GM18861 (cell line): Measurements from ENCODE around the gene IGLL1.
"Not testable (repeated sequence)": the region's sequence is repeated elsewhere in the genome, so short reads cannot be mapped to it uniquely, and the experiment has no call there.

ENCODE experiments used
- ATAC-seq: cut with Tn5 transposase; IDR thresholded peaks from one replicate; pipeline ENCODE4 v1.9.1; 2021; ENCODE audit not compliant: unreplicated experiment

Gene IGLL1

DNA sequence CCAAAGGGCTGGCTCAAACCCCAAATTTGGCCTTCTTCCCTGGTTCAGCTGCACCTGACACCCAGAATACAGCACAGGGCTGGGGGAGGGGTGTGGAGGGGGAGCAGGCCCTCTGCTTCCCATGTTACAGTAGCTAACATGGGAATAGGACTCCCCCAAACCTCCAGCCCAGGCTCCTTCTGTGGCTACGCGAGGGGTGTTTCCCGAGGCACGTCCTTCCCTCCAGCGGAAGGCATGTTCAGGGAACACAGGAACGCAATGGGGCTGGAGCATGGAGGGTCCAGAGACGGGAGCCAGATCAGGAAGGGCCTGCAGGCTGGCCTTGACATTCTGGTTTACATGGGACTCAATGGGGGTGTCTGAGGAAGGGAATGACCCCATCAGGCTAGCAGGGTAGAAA lies 11.8 kb upstream of the IGLL1 start:
- ATAC-seq, result no peak

DNA sequence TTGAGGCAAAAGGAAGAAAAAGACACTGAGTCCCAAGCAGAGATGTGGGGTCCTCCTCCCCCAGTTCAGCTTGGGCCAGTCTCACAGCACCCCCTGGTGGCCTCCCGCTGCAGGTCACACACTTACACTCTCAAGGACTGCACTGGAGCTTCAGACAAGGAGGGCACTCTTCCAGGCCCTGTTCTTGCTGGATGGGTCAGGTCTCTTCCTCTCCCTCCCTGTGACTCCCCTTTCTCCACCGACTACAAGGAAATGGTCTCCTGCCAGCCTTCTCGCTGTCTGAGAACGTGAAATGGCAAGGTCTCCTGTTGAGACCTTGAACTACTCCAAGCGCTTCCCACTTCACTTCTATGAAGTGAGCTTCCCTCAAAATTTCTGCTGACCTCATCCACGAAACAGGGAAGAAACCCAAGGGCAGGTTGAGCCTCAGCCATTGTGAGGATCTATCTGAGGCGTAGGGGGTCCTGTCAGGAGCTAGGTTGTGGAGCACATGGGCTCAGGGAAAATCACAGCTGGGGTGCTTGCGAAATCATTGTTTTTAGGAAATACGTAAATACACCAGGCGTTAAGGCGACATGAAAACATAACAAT lies 11.2 kb upstream of the IGLL1 start:
- no peak for ATAC-seq

DNA sequence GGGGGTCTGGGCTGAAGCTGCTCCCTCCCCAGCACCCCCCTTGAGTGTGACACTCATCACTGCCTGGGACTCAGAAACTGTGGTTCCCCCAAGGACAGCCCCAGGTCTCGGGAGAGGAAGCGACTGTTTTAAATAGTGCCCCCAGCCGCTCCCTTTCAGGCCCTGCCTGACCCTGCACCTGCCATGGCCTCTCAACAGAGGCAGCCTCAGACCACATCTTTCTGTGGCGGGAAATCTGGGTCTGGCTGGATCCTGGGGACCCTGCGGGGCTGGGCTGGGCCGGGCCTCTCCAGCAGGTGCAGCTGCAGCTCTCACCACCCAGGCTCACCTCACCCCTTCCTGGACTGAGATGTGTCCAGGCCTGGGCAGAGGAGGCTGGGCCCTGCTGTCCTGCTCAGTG lies 3.7 kb upstream of the IGLL1 start:
- no peak for ATAC-seq

DNA sequence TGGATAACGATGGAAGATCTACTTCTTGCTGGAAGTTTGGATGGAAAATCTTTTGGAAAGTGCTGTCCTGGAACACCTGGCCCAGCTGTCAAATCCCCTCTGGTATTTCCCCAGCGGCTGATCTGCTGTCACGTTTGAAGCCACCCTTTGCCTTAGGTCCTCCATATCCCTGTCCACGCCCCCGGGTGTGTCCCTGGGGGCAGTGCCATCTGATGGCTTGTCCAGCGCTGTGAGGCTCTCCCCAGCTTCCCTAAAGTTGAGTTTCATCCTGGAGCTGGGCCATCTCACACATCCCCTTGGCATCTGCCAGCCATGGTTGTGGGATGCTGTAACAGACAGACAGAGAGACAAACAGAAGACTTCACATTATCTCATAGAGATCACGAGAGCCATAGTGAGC lies 3.1 kb upstream of the IGLL1 start:
- no peak for ATAC-seq

DNA sequence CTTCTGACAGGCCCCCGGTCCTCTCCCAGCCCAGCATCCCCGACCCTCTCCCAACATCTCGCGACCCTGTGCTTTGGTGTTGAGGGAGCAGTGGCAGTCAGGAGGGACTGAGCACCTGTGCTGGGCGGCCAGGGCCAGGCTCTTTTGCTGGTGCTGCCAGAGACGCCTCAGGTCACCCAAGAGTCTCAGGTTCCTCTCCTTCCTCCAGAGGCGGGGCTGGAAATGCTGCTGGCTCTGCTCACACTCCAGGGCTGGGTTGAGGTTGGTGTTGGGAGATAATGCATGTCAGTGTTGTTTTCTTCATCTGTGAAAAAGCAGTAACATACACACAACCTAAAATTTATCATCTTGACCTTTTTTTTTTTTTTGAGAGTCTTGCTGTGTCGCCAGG lies 1.2 kb upstream of the IGLL1 start:
- no peak for ATAC-seq

DNA sequence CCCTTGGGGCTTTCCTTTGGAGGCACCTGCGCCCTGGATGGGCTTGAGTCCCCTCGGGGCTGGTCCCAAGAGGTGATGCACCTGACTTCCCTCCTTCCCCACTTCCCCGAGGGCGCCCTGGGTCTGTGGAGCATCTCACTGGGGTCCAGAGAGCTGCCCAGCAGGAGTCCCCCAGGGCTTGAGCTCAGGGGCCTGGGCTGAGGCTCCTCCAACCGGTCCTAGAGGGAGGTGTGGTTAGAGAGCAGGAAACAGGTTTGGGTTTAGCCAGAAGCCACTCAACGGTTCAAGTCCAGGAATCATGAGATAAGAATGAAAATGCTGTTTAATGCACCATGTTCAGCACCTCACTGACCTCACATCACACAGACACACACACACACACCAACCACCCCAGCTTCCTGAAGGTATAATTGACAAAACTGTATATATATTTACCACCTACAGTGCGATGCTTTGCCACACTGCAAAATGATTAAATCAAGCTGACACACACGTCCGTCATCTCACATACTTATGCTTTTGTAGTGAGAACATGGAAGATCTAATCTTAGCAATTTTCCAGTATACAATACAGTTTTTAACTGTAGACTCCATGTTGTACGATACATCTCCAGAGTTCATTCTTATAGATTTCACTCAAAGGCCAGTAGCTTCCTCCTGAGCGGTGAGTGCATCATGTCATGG lies 628 bp upstream of the IGLL1 start:
- no peak for ATAC-seq

DNA sequence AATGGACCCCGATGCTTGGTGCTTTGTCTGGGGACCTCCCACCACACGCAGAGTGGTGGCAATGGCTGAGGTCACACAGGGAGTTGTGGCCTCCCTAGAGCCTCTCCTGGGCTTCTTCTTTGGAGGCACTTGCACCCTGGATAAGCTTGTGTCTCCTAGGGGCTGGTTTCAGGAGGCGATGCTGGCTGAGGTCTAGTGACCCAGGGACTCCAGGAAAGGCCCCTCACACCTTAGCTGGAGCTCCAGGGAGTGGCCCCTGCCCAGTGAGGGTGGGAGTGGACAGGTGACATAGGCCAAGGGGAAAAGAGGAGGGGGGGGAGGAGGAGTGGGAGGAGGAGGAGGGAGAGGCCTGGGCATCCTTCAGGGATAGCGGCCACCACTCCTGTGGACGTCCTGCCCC lies 810 bp downstream of the IGLL1 start:
- no peak for ATAC-seq

DNA sequence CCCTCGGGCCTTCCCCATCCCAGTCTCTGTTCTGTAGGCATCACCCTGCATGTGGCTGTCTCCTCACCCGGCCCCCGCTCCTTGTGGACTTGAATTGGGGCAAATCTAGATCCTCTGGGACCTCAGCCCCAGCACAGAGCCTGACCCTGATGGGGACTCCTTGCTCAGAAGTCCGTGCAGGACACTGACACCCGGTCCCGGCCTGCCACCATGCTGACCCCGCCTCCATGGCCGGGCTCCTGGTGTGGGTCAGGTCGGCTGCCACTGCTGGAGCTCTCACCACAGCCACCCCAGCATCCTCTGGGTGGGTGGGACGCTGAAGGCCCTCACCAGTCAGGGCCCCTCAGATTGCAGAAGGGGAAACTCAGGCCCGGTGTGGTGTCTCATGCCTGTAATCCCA lies 1.8 kb downstream of the IGLL1 start:
- ATAC-seq, result no peak

DNA sequence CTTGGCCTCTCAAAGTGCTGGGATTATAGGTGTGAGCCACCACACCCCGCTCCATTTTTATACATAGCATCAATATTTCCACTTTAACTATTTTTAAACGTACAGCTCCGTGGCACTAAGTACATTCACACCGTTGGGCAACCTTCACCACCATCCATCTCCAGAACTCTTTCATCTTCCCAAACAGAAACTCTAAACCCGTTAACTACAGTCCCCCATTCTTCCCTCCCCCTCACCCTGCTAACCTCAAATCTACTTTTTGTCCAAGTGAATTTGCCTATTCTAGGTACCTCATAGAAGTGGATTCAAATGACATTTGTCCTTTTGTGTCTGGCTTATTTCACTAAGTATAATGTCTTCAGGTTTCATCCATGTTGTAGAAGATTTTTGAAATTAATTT lies 3.4 kb downstream of the IGLL1 start:
- no peak for ATAC-seq

DNA sequence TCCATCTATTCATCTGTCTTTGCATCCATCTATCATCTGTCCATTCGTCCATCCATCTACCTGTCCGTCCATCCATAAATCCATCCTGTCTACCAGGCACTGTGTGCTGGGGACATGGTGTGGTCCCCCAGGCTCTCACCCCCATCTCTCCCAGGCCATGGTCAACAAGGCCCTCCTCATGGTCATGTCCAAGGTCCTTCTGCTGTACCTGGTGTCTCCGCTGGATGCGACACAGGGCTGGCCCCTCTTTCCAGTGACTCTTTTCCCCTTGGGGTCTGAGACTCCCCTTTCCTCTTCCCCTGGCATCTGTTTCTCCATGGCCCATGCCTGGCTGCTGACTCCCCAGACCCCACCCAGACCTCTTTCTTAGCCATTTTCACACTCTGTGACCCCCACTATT lies 4.5 kb downstream of the IGLL1 start:
- ATAC-seq, result no peak

DNA sequence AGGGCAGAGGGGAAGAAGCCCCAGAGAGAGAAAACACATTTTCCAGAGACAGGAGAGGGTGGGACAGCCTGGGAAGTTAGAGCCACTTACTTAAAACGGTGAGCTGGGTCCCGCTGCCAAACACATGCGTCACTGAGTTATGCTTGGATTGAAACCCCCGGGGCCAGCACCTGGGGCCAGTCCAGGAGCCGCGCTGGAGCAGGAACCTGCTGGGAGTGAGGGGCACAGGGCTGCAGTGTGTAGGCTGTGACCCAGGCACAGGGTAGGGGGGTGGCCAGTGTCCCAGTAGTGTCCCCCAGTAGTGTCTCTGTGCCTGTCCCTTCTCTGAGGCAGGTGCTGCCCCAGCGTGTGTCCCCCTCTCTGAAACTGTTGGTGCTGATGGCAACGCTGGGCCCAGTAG lies 5.2 kb downstream of the IGLL1 start:
- no peak for ATAC-seq

DNA sequence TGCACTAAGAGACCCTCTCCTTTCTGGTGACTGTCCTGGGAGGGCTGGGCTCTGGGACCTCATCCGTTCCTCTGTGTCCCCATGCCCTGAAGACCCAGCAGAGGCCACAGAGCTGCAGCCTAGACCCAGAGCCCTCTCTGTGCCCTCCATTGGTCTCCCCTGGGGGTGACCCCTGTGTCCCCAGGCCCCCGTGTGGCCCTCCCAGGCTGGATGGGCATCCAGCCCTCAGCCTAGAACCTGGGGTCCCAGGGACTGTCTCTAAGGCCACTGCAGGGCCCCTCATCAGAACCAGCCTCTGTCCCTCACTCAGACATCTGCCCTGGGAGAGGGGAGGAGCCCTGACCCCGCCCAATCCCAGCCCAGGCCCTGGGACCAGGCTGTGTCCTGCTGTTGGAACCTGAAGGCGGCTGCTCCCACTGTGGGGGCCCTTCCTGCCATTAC lies 5.7 kb downstream of the IGLL1 start:
- ATAC-seq, result no peak

DNA sequence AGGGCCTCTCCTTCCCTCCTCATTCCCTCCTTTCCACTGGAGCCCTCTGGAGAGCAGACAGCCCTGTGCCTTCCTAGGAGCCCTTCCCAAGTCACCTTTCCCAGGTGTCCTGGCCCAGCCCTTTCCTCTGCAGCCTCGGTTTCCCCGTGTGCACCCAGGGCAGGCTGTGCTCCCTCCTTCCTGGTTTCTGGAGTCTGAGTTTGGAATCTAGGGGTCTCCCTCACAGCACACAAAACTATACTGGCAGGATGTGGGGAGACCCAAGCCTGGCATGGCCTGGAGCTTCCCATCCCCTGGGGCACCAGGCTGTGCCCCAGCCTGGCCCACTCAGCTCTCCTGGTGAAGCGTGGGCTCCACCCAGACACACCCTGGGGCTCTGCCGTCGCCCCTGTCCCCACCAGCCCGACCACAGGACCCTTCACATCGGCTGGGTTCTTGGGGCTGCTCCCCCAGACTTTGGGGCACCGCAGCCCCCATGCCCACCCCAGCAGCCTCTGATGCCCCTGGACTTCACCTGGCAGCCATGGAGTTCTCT lies 6.3 kb downstream of the IGLL1 start:
- ATAC-seq, result not testable (repeated sequence)

DNA sequence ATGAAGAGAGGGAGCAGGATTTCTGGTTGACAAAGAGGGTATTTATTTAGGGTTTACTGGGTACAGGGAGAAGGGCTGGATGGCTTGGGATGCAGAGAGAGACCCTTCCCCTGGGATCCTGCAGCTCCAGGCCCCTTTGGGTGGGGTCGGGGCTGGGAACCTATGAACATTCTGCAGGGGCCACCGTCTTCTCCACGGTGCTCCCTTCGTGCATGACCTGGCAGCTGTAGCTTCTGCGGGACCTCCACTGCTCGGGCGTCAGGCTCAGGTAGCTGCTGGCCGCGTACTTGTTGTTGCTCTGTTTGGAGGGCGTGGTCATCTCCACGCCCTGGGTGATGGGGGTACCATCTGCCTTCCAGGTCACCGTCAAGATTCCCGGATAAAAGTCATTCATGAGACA lies 7.0 kb downstream of the IGLL1 start:
- ATAC-seq, result not testable (repeated sequence)

DNA sequence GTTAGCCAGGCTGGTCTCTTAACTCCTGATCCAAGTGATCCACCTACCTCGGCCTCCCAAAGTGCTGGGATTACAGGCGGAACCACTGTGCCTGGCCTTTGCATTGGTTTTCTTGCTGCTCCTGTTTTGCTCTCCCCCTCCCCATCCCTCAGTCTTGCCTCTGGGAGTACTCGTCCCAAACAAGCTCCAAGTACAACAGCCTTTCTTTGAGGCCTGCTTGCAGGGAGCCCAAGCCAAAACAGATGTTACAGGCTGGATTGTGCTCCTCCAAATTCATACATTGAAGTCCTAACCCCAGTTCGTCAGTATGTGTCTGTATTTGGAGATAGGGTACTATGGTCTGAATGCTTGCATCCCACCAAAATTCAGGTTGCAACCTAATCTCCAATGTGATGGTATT lies 8.6 kb downstream of the IGLL1 start:
- ATAC-seq, result no peak

DNA sequence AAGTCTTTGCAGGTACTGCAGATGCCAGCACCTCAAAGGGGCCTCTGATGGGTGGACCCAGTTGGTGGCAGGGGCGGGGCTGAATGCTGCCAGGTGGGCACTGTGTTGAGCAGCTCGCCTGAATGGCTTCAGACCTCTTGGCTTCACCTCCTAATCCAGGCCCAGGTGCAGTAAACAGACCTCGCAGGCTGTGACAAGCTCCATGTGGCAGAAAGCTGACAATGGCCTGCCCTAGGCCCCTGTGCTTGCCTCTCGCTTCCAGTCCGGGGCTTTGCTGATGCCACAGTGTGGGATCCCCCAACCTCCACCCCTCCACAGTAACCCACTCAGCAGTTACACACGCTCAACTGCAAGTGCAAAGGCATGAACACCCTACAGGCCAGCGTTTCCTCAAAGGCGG lies 9.4 kb downstream of the IGLL1 start:
- ATAC-seq, result no peak

DNA sequence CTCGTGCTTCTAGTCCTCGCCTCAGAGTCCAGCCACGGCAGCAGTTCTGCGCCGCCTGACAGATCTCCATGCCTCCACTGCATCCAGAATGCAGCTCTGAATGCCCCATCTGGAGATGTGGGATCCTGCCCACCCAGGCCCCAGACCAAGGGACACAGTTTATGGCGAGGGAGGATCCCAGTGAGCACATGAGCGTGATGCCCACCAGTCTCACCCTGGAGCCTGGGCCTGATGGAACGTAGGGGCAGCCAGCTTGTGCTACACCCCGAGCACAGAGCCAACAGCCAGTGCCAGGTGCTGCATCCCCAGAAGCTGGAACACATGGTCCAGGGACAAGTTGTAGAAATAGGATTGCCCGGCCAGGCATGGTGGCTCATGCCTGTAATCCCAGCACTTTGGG lies 10.4 kb downstream of the IGLL1 start:
- no peak for ATAC-seq

DNA sequence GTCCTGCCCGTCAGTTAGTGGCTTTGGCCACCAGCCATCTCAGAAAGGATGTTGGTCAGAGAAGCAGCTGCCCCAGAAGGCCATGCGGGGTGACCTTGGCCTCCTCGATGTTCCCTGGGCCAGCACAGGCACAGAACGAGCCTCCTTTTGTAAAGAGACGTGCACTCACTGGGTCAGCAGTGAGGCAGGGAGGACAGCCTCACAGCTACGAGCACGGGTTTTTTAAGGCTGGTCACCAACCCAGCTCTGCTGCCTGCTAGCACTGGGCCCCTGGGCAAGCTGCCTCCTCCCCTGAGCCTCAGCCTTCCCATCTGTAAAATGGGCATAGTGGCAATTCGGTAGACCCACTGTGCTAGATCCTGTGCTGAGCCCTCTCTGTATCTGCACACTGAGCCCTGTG lies 10.8 kb downstream of the IGLL1 start:
- no peak for ATAC-seq

DNA sequence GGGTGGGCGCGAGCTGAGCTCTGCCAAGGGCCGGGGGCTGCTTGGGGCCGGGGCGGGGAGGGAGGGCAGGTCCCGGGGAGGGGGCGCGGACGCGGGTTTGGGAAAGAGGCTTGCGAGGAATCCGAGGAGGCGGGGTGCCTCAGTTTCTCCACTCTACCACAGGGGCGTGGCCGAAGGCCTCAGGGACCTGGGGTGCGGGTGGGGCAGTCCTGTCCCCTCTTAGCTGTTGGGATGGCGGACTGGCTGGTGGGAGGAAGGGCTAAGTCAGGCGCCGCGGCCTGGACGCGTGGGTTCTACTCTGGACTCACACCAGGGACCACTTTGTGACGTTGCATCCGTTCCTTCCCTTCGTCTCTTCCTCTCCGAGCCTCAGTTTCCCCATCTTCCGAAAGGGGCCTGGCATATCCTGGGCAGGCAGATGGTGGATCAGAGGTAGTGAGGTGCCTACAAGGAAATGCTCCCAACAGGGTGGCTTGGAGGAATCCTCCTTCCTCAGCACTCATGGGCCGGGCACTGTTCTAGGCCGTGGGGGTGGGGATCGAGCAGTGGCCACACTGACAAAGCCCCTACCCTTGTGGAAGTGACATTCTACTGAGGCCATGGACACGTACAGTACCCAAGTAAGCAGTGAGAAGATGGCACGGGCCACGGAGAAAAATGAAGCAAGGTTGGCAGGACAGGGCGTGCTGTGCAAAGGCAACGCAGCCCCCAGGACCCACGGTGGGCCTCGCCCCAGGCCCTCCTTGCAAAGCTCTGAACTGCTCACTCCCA lies 13.2 kb downstream of the IGLL1 start:
- no peak for ATAC-seq

DNA sequence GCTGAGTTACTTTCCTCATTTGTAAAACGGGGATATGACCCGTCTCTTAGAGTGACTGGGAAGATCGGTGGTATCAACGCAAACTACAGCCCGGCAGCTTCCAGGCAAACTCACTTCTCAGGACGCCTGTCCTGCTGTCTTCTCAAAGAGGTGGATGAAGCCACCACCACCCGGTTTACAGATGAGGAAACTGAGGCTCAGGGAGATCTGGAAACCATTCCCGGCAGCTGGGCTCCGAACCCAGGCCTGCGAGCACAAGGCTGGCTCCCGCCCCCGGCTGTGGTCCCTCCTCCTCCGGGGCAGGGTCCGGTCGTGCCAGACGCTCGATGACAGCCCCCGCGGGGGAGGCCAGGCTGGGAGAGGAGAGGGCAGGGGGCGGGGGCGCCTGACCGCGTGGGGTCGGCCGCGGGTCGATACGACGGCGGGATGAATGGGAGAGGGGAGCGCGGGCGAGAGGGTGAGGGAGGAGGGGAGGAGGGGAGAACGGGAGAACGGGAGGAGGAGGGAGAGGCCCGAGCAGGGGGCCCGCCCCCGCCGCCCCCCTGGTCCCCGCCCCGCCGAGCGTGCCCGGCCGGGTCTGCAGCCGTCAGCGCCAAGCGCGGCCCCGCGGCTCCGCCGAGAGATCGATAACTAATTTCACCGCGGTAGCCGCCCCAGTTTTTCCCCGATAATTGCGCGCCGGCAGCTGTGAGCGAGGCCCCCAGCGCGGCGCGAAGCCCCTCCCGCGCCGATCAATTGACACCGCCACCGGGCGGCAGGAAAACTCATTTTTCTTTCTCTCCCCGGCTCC lies 14.0 kb downstream of the IGLL1 start:
- ATAC-seq, result no peak

DNA sequence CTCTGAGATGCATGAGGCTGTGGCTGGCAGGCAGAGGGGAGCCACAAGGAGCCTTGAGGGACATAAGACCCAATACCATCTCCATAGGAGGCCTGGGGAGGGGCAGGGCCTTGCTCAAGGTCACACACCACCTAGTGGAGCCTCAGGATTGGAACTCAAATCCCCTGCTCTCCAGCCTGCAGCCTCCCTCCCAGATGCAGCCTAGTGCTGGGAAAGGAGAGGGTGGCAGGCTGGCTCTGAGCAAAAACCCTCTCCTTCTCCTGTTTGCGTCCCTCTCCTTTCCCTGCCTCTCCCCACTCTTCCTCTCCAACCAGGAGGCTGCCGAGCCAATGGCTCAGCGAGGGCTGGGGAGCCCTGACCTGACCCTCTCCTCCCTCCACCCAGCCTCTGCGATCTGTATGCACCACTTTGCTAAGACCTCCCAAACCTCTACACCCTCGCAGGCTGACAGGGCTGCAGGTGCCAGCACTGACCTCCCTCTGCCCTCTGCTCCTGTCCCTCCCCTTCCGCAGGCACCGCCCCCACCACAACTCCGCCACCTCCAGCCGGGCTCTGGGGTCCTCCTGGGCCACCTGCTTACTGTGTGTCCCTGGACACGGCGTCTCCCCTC lies 14.7 kb downstream of the IGLL1 start:
- no peak for ATAC-seq
